Activated T-cell treated with anti-CD3 and anti-CD28 coated beads, Interleukin-2, amount 50 U/mL, for 72 hours (primary cell): ENCODE results near the gene ATP6V1D. TPM values are rescaled to one million over a fixed set of nuclear protein-coding genes. Genes with fewer than 3 reads are reported as not detected.
A peak's percentile ranks its signal among the peaks of the same experiment; 100 is the strongest.
"Not testable (repeated sequence)": the region's sequence is repeated elsewhere in the genome, so short reads cannot be mapped to it uniquely, and the experiment has no call there.

Experiments
- ATAC-seq, 2 donors: fragments of 150-1000 bp; cut with Tn5 transposase; replicated peaks in 1 of 2; 2 replicates each; pipeline ENCODE4 v1.10.0; 2021; ENCODE audit warnings: moderate library complexity in 2 of 2, mild to moderate bottlenecking in 1 of 2
- DNase-seq, 2 donors: peaks; one replicate each; pipeline ENCODE4 v3.0.0; 2021 to 2022; ENCODE audit warnings: mixed read lengths in 1 of 2
- H3K27ac Mint-ChIP-seq: one replicate; pipeline ENCODE4 v1.8.0; 2022; ENCODE audit warnings: mild to moderate bottlenecking, moderate library complexity, mixed read lengths
- H3K27me3 Mint-ChIP-seq: one replicate; pipeline ENCODE4 v1.8.0; 2022; ENCODE audit warnings: low read depth, mixed read lengths
- H3K36me3 Mint-ChIP-seq, 2 donors: one replicate each; pipeline ENCODE4 v1.8.0; 2022; ENCODE audit warnings: mixed read lengths in 2 of 2, mild to moderate bottlenecking in 1 of 2; ENCODE audit not compliant: insufficient read depth in 2 of 2
- H3K4me1 Mint-ChIP-seq: one replicate; pipeline ENCODE4 v1.8.0; 2022; ENCODE audit warnings: low read depth, mixed read lengths
- H3K4me3 Mint-ChIP-seq, 2 donors: one replicate each; pipeline ENCODE4 v1.8.0; 2022; ENCODE audit warnings: mild to moderate bottlenecking in 2 of 2, mixed read lengths in 2 of 2, moderate library complexity in 2 of 2
- H3K9me3 Mint-ChIP-seq, 2 donors: one replicate each; pipeline ENCODE4 v1.8.0; 2022; ENCODE audit warnings: mixed read lengths in 2 of 2
- total RNA-seq, 2 donors: library from RNA; stranded (reverse); gene quantifications; one replicate each; pipeline ENCODE4 v1.2.3, GENCODE V29; 2022

Gene ATP6V1D
- total RNA-seq, result 10 to 100 TPM; 24.5 to 27.3 TPM

DNA sequence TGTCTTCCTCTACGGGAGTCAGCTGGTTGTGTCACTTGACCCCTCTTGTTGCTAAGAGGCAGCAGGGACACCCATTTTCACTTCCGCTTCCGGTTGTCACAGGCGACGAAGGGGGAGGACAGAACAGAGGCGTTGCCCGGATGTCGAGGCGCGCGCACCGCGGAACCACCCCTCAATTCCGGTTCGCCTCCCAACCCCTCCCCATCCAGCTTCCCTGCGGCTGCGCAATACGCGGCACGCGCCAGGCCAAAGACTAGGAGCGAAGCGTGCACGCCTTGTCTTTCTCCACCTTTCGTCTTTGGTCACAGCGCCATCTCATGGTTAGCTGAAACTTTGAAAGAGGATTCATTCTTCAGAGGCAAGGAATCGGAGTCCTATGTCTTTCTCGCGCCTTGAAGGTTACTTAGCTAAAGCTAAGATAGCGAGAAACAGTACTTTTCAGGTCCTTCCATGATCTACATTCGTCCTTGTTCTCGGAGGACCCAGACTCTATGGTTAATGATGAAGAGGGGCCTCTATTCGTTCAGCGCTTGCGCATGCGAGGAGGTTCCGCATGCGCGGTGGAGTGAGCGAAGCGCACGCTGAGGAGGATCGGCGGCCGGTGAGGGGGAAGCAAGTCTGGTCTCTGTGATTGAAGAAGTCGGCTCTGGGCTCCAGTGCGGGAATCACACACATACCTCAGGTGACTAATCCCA lies at the start of gene ATP6V1D, which contains the start of gene EIF2S1:
Gene ATP6V1D (minus strand): TSS at position 30 of the 695 bp plus-strand sequence. CDS start 106 bp downstream, outside the sequence.
Gene EIF2S1 (plus strand): TSS at position 554 of the 695 bp plus-strand sequence. CDS start 4,440 bp downstream, outside the sequence.
- DNase-seq (peak; percentile 99 to 100), ATAC-seq (peak; percentile 91 to 93)
- no peaks in the 10 kb centered on the region for H3K9me3 Mint-ChIP-seq
- H3K4me3 Mint-ChIP-seq, result peak within 1 kb of the TSS; percentile 91 to 96
- H3K27ac Mint-ChIP-seq, result peak within 1 kb of the TSS; percentile 96
- H3K27me3 Mint-ChIP-seq, result no peaks in the 10 kb centered on the region
- peaks cover 68% of the 10 kb centered on the region for H3K4me1 Mint-ChIP-seq
- H3K36me3 Mint-ChIP-seq, result peaks cover 9 to 17% of the 10 kb centered on the region in 2 donors

DNA sequence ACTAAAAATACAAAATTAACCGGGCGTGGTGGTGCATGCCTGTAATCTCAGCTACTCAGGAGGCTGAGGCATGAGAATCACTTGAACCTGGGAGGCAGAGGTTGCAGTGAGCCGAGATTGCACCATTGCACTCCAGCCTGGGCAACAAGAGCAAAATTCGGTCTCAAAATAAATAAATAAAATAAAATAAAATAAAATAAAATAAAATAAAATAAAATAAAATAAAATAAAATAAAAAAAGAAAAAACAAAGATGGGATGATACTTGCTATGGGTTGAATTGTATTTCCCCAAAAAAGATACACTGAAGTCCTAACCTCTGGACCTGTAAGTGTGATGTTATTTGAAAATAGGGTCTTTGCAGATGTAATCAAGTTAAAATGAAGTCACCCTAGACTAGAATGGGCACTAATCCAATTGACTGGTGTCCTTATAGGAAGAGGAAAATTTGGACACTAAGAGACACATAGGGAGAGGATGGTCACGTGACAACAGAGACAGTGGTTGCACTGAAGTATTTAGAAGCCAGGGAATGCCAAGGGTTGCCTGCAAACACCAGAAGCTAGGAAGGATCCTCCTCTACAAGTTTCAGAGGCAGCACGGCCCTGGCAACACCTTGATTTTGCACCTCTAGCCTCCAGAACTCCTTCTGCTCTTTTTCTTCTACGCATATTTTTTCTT lies 48.7 kb upstream of the ATP6V1D start:
- not testable (repeated sequence) for H3K27ac Mint-ChIP-seq, DNase-seq, H3K4me1 Mint-ChIP-seq, H3K36me3 Mint-ChIP-seq, ATAC-seq, H3K9me3 Mint-ChIP-seq, H3K27me3 Mint-ChIP-seq, H3K4me3 Mint-ChIP-seq

DNA sequence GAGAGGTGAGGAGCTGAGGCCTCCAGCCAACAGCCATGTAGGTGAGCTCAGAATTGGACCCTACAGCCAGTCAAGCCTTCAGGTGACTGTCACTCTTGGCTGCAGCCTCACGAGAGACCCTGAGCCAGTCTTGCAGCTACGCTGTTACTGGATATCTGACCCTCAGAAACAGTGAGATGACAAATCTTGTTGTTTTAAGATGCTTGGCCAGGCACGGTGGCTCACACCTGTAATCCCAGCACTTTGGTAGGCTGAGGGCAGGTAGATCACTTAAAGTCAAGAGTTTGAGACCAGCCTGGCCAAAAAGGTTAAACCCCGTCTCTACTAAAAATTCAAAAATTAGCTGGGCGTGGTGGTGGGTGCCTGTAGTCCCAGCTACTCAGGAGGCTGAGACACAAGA lies 46.2 kb upstream of the ATP6V1D start:
- DNase-seq, result no peak

DNA sequence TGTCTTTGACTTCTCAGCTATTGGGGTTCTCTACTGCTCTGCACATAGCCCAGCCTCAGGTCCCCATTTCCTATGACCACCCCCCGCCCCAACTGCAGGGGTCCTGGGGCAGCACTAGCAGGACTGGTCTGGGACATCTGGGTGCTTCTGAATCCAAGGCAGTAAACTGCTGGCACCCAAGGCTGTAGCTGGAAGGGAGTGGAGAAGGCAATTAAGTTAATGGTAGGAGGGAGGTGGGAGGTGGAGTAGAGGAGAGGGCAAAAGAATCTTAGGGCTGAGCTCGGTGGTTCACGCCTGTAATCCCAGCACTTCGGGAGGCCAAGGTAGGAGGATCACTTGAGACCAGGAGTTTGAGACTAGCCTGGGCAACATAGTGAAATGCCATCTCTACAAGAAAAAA lies 40.8 kb upstream of the ATP6V1D start:
- no peaks in the 10 kb centered on the region for H3K27me3 Mint-ChIP-seq
- no peak for ATAC-seq

More for the DNA sequence above, 46.2 kb upstream of the ATP6V1D start:
- H3K4me1 Mint-ChIP-seq, result no peaks in the 10 kb centered on the region
- no peak for ATAC-seq
- H3K9me3 Mint-ChIP-seq, result no peaks in the 10 kb centered on the region
- no peak overlapping the region for H3K27ac Mint-ChIP-seq
- no peaks in the 10 kb centered on the region for H3K36me3 Mint-ChIP-seq
- H3K27me3 Mint-ChIP-seq, result peaks cover 3% of the 10 kb centered on the region
- H3K4me3 Mint-ChIP-seq, result no peak overlapping the region

DNA sequence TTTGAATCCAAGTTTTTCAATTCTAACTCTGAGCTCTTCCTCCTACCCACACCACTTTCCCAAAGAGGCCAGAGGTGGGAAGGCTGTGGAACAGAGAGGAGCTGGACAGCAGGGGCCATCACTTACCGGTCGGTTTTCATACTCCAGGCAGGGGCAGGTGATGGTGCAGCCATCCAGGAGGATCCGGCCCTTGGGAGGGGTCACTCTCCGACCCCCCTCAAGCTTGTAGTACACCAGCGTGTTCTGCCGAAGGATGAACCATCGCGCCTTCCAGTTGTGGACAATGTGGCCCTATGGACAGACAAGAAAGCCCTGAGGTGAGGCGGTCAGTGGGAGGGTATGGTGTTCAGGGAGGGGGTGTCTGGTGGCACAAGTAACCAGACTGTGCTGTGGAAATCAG lies 37.9 kb upstream of the ATP6V1D start:
- Mint-ChIP-seq H3K27me3 (no peaks in the 10 kb centered on the region), H3K36me3 (no peaks in the 10 kb centered on the region), H3K4me3 (no peak overlapping the region), H3K27ac (no peak overlapping the region), H3K4me1 (no peaks in the 10 kb centered on the region), H3K9me3 (no peaks in the 10 kb centered on the region)
- ATAC-seq (no peak), DNase-seq (no peak)

More for the DNA sequence above, 40.8 kb upstream of the ATP6V1D start:
- Mint-ChIP-seq H3K36me3 (no peaks in the 10 kb centered on the region), H3K27ac (no peak overlapping the region), H3K4me3 (no peak overlapping the region), H3K9me3 (no peaks in the 10 kb centered on the region), H3K4me1 (no peaks in the 10 kb centered on the region)
- no peak for DNase-seq

DNA sequence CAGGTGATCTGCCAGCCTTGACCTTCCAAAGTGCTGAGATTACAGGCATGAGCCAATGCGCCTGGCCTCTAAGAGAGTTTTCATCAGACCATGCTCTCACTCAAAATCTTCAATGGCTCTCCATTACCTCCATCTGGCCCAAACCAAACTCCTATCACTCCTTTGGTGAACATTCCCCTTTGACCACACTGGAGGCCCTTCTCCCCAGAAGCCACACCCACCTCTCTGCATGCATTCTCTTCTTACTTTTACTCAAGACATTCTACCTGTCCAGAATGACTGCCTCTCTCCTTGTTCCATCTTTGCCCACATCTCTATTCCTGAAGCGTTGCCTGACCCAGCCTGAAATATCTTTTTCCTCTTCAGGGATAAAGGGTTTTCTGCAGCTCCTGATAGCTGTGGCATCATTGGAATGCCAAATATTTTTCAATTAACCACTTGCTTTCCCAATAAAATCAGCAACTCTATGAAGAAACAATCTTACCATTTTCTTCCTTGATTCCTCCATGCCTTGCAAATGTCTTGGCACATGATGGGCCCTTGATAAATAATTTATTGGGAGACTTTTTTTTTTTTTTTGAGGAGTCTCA lies 36.9 kb upstream of the ATP6V1D start:
- no peak overlapping the region for H3K27ac Mint-ChIP-seq
- H3K27me3 Mint-ChIP-seq, result no peaks in the 10 kb centered on the region
- no peaks in the 10 kb centered on the region for H3K4me1 Mint-ChIP-seq
- no peaks in the 10 kb centered on the region for H3K36me3 Mint-ChIP-seq
- H3K4me3 Mint-ChIP-seq, result no peak overlapping the region
- no peaks in the 10 kb centered on the region for H3K9me3 Mint-ChIP-seq
- ATAC-seq (no peak), DNase-seq (no peak)

DNA sequence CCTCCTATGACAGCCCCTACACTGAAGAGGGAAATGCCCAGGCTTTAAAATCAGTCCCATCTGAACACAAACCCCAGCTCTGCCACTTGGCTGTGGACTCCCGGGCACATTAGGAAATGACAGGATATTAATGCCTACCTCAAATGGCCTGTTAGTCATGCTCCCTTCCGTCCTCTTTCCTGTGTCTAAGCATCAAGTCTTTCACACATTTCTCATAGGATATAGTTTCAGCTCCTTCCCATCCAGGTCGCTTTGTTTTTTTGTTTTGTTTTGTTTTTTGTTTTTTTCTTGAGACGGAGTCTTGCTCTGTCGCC lies 36.2 kb upstream of the ATP6V1D start:
- ATAC-seq, result no peak

DNA sequence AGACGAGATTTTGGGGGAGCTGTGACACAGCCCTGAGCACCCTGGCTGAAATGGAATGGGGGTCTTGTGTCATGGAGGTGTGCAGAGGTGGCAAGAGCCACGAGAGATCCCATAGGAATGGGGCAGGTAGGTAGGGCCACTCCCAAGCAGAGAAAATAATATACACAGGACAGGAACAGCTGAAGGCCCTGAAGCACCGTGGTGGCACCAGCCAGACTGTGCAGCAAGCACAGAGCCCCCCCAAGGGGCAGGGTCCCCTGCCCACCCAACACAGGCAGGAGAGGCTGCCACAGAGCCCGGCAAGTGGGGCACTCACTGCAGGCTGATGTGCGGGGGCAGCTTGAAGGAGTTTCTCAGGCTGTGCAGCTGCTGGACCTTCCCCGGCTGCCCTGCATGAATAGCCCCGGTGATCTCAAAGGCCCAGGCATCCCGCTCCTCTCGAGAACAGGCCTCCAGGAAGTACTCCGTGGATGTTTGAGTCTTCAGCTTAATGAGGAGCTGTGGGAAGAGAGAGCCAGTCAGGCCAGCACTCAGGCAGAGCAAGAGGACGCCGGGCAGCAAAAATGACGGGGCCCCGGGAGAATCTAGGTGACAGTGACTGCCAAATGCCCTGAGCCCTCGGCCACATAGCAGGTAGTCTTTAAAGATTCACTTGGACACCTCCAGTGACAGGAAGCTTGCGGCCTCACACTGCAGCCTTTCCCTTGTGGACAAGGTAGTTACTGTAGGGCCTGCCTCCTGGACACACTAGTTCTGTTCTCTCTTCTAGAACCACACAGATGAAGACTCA lies 35.7 kb upstream of the ATP6V1D start:
- Mint-ChIP-seq H3K4me1 (no peaks in the 10 kb centered on the region), H3K4me3 (no peak overlapping the region), H3K9me3 (no peaks in the 10 kb centered on the region)

More for the DNA sequence above, 36.2 kb upstream of the ATP6V1D start:
- DNase-seq, result no peak
- Mint-ChIP-seq H3K27ac (peak overlapping the region; percentile 27), H3K4me1 (no peaks in the 10 kb centered on the region), H3K9me3 (no peaks in the 10 kb centered on the region), H3K36me3 (no peaks in the 10 kb centered on the region), H3K27me3 (no peaks in the 10 kb centered on the region), H3K4me3 (no peak overlapping the region)

DNA sequence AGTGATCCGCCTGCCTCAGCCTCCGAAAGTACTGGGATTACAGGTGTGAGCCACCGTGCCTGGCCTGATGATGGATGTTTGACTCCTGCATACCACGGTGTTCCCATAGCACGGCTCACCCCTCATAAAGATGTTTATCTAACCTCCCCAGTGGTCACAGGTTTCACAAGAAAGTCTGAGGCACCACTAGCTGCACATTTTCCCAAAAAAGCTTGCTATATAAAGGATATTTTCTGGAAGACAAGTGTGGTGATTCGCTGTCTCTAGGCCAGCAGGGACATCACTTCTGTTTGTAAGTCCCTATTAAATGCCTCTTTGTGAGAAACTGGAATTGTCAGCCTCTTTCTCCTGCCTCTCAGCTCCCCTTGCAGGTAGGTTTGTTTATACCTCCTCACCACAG lies 34.1 kb upstream of the ATP6V1D start:
- Mint-ChIP-seq H3K27me3 (no peaks in the 10 kb centered on the region), H3K4me1 (no peaks in the 10 kb centered on the region), H3K36me3 (no peaks in the 10 kb centered on the region), H3K27ac (no peak overlapping the region), H3K4me3 (no peak overlapping the region), H3K9me3 (no peaks in the 10 kb centered on the region)
- DNase-seq, result no peak
- no peak for ATAC-seq

More for the DNA sequence above, 35.7 kb upstream of the ATP6V1D start:
- Mint-ChIP-seq H3K36me3 (no peaks in the 10 kb centered on the region), H3K27me3 (no peaks in the 10 kb centered on the region), H3K27ac (no peak overlapping the region)
- ATAC-seq (no peak), DNase-seq (no peak)

DNA sequence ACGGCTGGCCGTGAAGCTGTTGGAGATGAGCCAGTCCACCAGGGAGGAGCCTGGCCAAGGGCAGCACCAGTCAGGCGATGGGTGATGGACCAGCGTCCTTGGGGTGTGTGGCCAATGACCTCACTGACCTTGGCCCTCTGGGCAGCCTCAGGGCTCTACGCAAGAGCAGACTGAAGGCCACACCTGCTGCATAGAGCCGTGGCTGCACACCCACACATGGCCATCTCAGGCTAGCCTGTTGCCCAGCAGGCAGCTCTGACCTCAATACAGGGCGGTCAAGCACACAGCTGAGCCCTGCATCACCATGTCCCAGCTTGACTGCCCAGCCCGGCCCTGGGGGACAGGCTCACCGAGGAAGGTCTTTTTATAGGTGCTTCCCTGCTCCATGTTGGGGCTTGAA lies 33.2 kb upstream of the ATP6V1D start:
- Mint-ChIP-seq H3K27me3 (no peaks in the 10 kb centered on the region), H3K4me3 (no peak overlapping the region), H3K4me1 (no peaks in the 10 kb centered on the region), H3K9me3 (no peaks in the 10 kb centered on the region), H3K27ac (no peak overlapping the region), H3K36me3 (no peaks in the 10 kb centered on the region)
- DNase-seq (no peak), ATAC-seq (no peak)

DNA sequence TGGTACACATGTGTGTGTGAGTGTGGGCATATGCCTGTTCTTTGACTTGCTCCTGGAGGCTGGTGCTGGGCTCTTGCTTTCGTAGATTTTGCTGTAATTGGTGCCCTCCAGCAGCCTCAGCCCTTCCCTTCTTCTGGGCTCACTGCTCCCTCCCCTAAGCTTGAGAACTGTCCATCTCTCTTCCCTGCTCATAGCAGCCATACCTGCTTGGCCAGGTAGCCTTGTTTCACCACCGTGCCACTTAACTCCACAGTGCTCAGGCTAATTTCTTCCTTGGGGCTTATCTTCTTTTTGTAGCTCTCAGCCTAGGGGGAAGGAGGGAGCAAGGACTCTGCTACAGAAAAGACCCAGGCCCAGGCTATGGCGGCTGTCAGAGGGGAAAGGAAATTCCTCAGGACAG lies 32.5 kb upstream of the ATP6V1D start:
- Mint-ChIP-seq H3K4me3 (no peak overlapping the region), H3K36me3 (no peaks in the 10 kb centered on the region), H3K27me3 (no peaks in the 10 kb centered on the region), H3K9me3 (no peaks in the 10 kb centered on the region), H3K27ac (no peak overlapping the region), H3K4me1 (no peaks in the 10 kb centered on the region)
- DNase-seq, result no peak
- ATAC-seq, result no peak

DNA sequence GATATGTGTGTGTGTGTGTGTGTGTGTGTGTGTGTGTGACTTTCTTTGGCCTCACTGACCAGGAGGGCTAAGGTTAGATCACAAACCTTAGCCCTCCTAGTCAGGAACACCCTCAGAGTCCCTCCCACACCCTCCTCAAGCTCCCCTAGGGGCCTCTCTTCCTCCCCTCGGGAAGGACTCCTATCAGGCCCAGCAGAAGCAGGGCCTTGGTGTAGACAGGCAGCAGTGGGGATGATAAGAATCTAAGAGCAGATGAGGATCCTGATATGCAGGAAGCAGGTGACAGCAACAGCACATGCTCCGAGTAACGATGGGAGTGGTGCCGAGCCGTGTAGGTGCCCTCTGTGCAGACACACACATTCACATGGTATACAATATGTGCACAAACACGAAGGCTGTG lies 31.7 kb upstream of the ATP6V1D start:
- no peaks in the 10 kb centered on the region for H3K4me1 Mint-ChIP-seq
- no peak overlapping the region for H3K27ac Mint-ChIP-seq
- peaks cover 0 to 2% of the 10 kb centered on the region in 2 donors for H3K36me3 Mint-ChIP-seq
- no peak overlapping the region for H3K4me3 Mint-ChIP-seq
- DNase-seq (no peak), ATAC-seq (peak in 1 of 2 donors; percentile 15)
- no peaks in the 10 kb centered on the region for H3K27me3 Mint-ChIP-seq
- no peaks in the 10 kb centered on the region for H3K9me3 Mint-ChIP-seq
